GM23248 (cell line): ENCODE data around the gene USE1.

ENCODE experiments used
- EZH2 ChIP-seq: fragments of 200-600 bp; sonication (generic); IDR thresholded peaks from 2 replicates; pipeline ENCODE4 v1.6.1; 2018; ENCODE audit warnings: antibody characterized with exemption, mild to moderate bottlenecking; ENCODE audit not compliant: insufficient read depth, poor library complexity, severe bottlenecking
- EZH2phosphoT487 ChIP-seq: fragments of 200-600 bp; sonication (generic); IDR thresholded peaks from 2 replicates; pipeline ENCODE4 v1.6.1; 2018; ENCODE audit warnings: antibody characterized with exemption, moderate library complexity, mild to moderate bottlenecking, low read depth; ENCODE audit not compliant: insufficient read depth

- TF ChIP-seq EZH2 (no peak), EZH2phosphoT487 (no peak)
Measured at GRCh38 chr19:17264641-17264979, 49.5 kb downstream of the USE1 start, which contains the start of gene USHBP1.
